CD14-positive monocyte (primary cell): Measurements from ENCODE around the gene ARID1B. TPM values are rescaled to one million over a fixed set of nuclear protein-coding genes. Genes with fewer than 3 reads are reported as not detected.
A peak's percentile ranks its signal among the peaks of the same experiment; 100 is the strongest.

Source experiments
- DNase-seq, 3 donors: peaks; one replicate each; pipeline ENCODE4 v3.0.0-alpha.2; 2011 to 2022
- H2AFZ ChIP-seq: 2 replicates; pipeline ENCODE4 v1.6.0; 2012; ENCODE audit warnings: mild to moderate bottlenecking, low read depth, low read length, inconsistent platforms; ENCODE audit not compliant: insufficient read depth, poor library complexity, severe bottlenecking
- H3K27ac ChIP-seq, 2 donors: 1 replicate in 1 of 2; 2 replicates in 1 of 2; pipeline ENCODE4 v1.5.1; 2012 to 2013; ENCODE audit warnings: low read length in 2 of 2, control low read depth in 1 of 2, inconsistent platforms in 1 of 2, low read depth in 1 of 2, mild to moderate bottlenecking in 1 of 2
- H3K27me3 ChIP-seq, 2 donors: one replicate each; pipeline versions ENCODE4 v1.6.0 to v1.6.1; 2011 to 2013; ENCODE audit warnings: low read length in 2 of 2; ENCODE audit not compliant: control insufficient read depth in 2 of 2, insufficient read depth in 2 of 2
- H3K36me3 ChIP-seq, 2 donors: replicated peaks in 1 of 2; 1 replicate in 1 of 2; 2 replicates in 1 of 2; pipeline versions ENCODE4 v1.5.1 to v1.6.1; 2012 to 2013; ENCODE audit warnings: low read length in 2 of 2, control low read depth in 1 of 2, inconsistent platforms in 1 of 2, mild to moderate bottlenecking in 1 of 2; ENCODE audit not compliant: insufficient read depth in 2 of 2, control insufficient read depth in 1 of 2
- H3K4me1 ChIP-seq, 2 donors: 1 replicate in 1 of 2; 2 replicates in 1 of 2; pipeline versions ENCODE4 v1.5.1 to v1.6.1; 2012 to 2013; ENCODE audit warnings: low read length in 2 of 2, control low read depth in 1 of 2, inconsistent platforms in 1 of 2, mild to moderate bottlenecking in 1 of 2, moderate library complexity in 1 of 2; ENCODE audit not compliant: insufficient read depth in 2 of 2, control insufficient read depth in 1 of 2
- H3K4me2 ChIP-seq: replicated peaks from 2 replicates; pipeline ENCODE3; 2012; ENCODE audit warnings: low read length, moderate library complexity, mild to moderate bottlenecking; ENCODE audit not compliant: poor library complexity, severe bottlenecking; ENCODE audit errors: extremely low read depth
- H3K4me3 ChIP-seq, 3 experiments: fragments of 200-600 bp in 1 of 3; sonication (generic) in 1 of 3; replicated peaks in 1 of 3; 1 replicate in 2 of 3; 2 replicates in 1 of 3; pipeline ENCODE4 v1.5.1; 2011 to 2013; ENCODE audit warnings: low read length in 3 of 3, mild to moderate bottlenecking in 3 of 3, control low read depth in 2 of 3, low read depth in 2 of 3, inconsistent platforms in 1 of 3, moderate library complexity in 1 of 3
- H3K79me2 ChIP-seq: 2 replicates; pipeline ENCODE4 v1.6.0; 2012; ENCODE audit warnings: mild to moderate bottlenecking, control low read depth, inconsistent platforms, low read length, moderate library complexity; ENCODE audit not compliant: insufficient read depth
- H3K9ac ChIP-seq: 2 replicates; pipeline ENCODE4 v1.6.0; 2017; ENCODE audit warnings: low read length, mild to moderate bottlenecking; ENCODE audit not compliant: insufficient read depth, poor library complexity, severe bottlenecking
- H3K9me3 ChIP-seq, 2 donors: replicated peaks in 1 of 2; 1 replicate in 1 of 2; 2 replicates in 1 of 2; pipeline versions ENCODE4 v1.5.1 to v1.6.1; 2012 to 2013; ENCODE audit warnings: low read length in 2 of 2, control low read depth in 1 of 2; ENCODE audit not compliant: control insufficient read depth in 1 of 2, insufficient read depth in 1 of 2
- H4K20me1 ChIP-seq: 2 replicates; pipeline ENCODE4 v1.6.0; 2012; ENCODE audit warnings: mild to moderate bottlenecking, low read length, control low read depth, moderate library complexity; ENCODE audit not compliant: insufficient read depth
- H3K27ac Mint-ChIP-seq, 7 donors: one replicate each; pipeline ENCODE4 v1.8.0; 2020; ENCODE audit warnings: mild to moderate bottlenecking in 7 of 7, mixed read lengths in 7 of 7, moderate library complexity in 6 of 7, inconsistent platforms in 2 of 7
- H3K27me3 Mint-ChIP-seq, 3 donors: one replicate each; pipeline ENCODE4 v1.8.0; 2021 to 2022; ENCODE audit warnings: low read depth in 3 of 3, mild to moderate bottlenecking in 3 of 3, mixed read lengths in 3 of 3, moderate library complexity in 3 of 3, inconsistent platforms in 1 of 3
- H3K36me3 Mint-ChIP-seq, 2 donors: one replicate each; pipeline ENCODE4 v1.8.0; 2020; ENCODE audit warnings: mixed read lengths in 2 of 2, inconsistent platforms in 1 of 2, mild to moderate bottlenecking in 1 of 2
- H3K4me1 Mint-ChIP-seq: one replicate; pipeline ENCODE4 v1.8.0; 2020; ENCODE audit warnings: mild to moderate bottlenecking, mixed read lengths
- H3K4me3 Mint-ChIP-seq, 2 donors: one replicate each; pipeline ENCODE4 v1.8.0; 2020; ENCODE audit warnings: mild to moderate bottlenecking in 2 of 2, mixed read lengths in 2 of 2, moderate library complexity in 1 of 2
- H3K9me3 Mint-ChIP-seq, 7 donors: one replicate each; pipeline ENCODE4 v1.8.0; 2020 to 2022; ENCODE audit warnings: mixed read lengths in 7 of 7, mild to moderate bottlenecking in 6 of 7, moderate library complexity in 6 of 7, inconsistent platforms in 2 of 7
- WGBS: methylation state at CpG from one replicate; pipeline ENCODE4 v1.1.5; 2013; ENCODE audit warnings: missing lambda C conversion rate; ENCODE audit not compliant: insufficient coverage; 5-methylcytosine and 5-hydroxymethylcytosine counted together
- intact Hi-C, 2 donors: fragments of 100-400 bp; cut with micrococcal nuclease; formaldehyde crosslinking; loops; one replicate each; pipeline versions ENCODE4 v1.15.0 to v1.15.1; 2023
- polyA plus RNA-seq, 3 donors: library from polyadenylated mRNA; depleted of rRNA in 1 of 3; unstranded in 2 of 3; stranded (reverse) in 1 of 3; fragments of 300-500 nt in 2 of 3; fragments of >200 nt in 1 of 3; fragmentation: Illumina TruSeq in 2 of 3; gene quantifications; 1 replicate in 2 of 3; 2 replicates in 1 of 3; pipeline ENCODE4 v1.2.3, GENCODE V29; 2012 to 2021
- TF ChIP-seq, protein P1 (sequence below): fragments of 200-600 bp; IDR thresholded peaks from one replicate; pipeline ENCODE4 v1.8.0; 2022; ENCODE audit warnings: antibody characterized with exemption, mild to moderate bottlenecking

The ARID1B gene
- polyA plus RNA-seq, 3 donors: 3.2 to 22.1 (median 3.8) TPM

GRCh38 chr6:157163434-157164159 lies 386.4 kb downstream of the ARID1B start:
- intact Hi-C loops: no loop called here
- Histone ChIP-seq H2AFZ (no peak overlapping the region), H3K9me3 (no peaks in the 10 kb centered on the region), H3K4me1 (no peaks in the 10 kb centered on the region), H3K9ac (no peak overlapping the region), H3K4me3 (no peak overlapping the region), H3K4me2 (no peak overlapping the region), H3K36me3 (peaks cover 20 to 53% of the 10 kb centered on the region in 2 donors), H3K27ac (no peak overlapping the region), H4K20me1 (no peaks in the 10 kb centered on the region), H3K79me2 (no peaks in the 10 kb centered on the region), H3K27me3 (no peaks in the 10 kb centered on the region)
- no peak overlapping the region for H3K4me3 Mint-ChIP-seq
- peak overlapping the region in 1 of 7 donors; percentile 44 for H3K27ac Mint-ChIP-seq
- no peaks in the 10 kb centered on the region for H3K4me1 Mint-ChIP-seq
- H3K9me3 Mint-ChIP-seq: no peaks in the 10 kb centered on the region
- WGBS: 67% methylated on average over 3 of the region's 4 CpGs
- H3K27me3 Mint-ChIP-seq: no peaks in the 10 kb centered on the region
- H3K36me3 Mint-ChIP-seq: peaks cover 31 to 33% of the 10 kb centered on the region in 2 donors
- TF ChIP-seq, protein P1, sequence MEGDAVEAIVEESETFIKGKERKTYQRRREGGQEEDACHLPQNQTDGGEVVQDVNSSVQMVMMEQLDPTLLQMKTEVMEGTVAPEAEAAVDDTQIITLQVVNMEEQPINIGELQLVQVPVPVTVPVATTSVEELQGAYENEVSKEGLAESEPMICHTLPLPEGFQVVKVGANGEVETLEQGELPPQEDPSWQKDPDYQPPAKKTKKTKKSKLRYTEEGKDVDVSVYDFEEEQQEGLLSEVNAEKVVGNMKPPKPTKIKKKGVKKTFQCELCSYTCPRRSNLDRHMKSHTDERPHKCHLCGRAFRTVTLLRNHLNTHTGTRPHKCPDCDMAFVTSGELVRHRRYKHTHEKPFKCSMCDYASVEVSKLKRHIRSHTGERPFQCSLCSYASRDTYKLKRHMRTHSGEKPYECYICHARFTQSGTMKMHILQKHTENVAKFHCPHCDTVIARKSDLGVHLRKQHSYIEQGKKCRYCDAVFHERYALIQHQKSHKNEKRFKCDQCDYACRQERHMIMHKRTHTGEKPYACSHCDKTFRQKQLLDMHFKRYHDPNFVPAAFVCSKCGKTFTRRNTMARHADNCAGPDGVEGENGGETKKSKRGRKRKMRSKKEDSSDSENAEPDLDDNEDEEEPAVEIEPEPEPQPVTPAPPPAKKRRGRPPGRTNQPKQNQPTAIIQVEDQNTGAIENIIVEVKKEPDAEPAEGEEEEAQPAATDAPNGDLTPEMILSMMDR: no peak
- DNase-seq: no peak

GRCh38 chr6:157164972-157165371 lies 387.8 kb downstream of the ARID1B start:
- Histone ChIP-seq H3K9me3 (no peaks in the 10 kb centered on the region), H3K79me2 (no peaks in the 10 kb centered on the region), H3K36me3 (peaks cover 28 to 59% of the 10 kb centered on the region in 2 donors), H4K20me1 (no peaks in the 10 kb centered on the region), H3K4me2 (no peak overlapping the region), H3K27me3 (no peaks in the 10 kb centered on the region), H2AFZ (no peak overlapping the region), H3K27ac (no peak overlapping the region), H3K4me3 (no peak overlapping the region), H3K9ac (no peak overlapping the region), H3K4me1 (no peaks in the 10 kb centered on the region)
- Mint-ChIP-seq H3K27ac (no peak overlapping the region), H3K4me1 (no peaks in the 10 kb centered on the region), H3K27me3 (no peaks in the 10 kb centered on the region), H3K36me3 (peaks cover 42% of the 10 kb centered on the region in 2 donors), H3K4me3 (no peak overlapping the region), H3K9me3 (no peaks in the 10 kb centered on the region)
- TF ChIP-seq, protein P1: no peak
- no peak for DNase-seq
- intact Hi-C loops: no loop called here
- WGBS: 86% methylated on average over 1 of the region's 1 CpG
